ENCODE data around the gene HOXC13. TPM values are rescaled to one million over a fixed set of nuclear protein-coding genes. Genes with fewer than 3 reads are reported as not detected.

The HOXC13 gene
- total and polyA plus RNA-seq, 2 of the 13 experiments (the other 11 are each of a cell fraction or from before 2014, with no cell fraction given): 0.07 TPM; not detected in 1

DNA sequence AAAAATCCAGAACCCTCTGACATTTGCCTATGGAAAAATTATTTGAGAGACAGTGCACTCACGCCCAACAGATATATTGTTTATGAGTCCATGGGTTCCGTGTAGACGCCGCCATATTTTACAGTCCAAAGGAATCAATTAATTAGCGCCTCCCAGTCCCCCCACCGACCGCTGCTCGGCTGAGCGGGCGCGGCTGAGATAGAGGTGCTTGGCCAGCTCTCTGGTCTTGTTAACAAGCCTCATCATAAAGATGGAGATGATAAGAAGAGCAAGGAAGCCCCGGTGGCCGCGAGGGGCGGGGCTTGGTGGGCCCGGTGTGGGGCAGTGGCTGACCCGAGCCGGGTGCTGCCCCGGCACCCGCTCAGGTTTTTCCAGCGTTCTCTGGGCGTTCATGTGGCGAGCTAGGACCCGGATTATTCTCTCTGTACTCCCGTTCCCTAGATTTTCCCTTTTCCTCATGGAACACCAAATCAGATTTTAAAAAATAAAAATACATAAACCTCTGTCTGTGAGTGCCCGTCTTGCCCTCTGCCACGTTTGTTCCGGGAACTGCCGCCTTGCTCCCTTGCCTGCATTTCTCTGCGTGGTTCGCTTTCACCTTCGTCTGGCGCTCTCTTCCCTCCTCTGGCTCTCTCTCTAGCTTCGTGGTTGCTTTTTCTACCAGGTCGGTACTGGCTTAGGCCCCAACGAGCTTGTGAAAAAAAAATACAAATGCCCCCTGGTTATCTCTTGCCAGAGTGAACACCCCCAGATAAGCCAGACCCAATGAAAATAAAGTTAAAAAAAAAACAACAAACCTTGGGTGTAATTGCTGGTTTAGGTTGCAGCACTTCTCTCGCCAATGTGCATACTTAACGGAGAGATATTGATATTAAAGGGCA is 25.0 kb downstream of the HOXC13 start:
- ChIA-PET CTCF (ENCODE audit: low intra/inter-chr PET ratio, low total read pairs) (no interaction called here), POLR2A (no interaction called here)
- intact Hi-C loops (cut with micrococcal nuclease; ENCODE audit: unreplicated experiment): no loop called here

More for the DNA sequence above, 25.0 kb downstream of the HOXC13 start:
- Histone ChIP-seq H3K9me3 (ENCODE audit: low read length) (no peaks in the 10 kb centered on the region), H3K4me3 (replicated peaks in 1 of 3; ENCODE audit: insufficient read depth in 1 of 3, low read depth in 2 of 3, low read length in 3 of 3) (no peak overlapping the region), H3K36me3 (replicated peaks in 1 of 2; ENCODE audit: control insufficient read depth in 1 of 2, insufficient read depth in 2 of 2, low read length in 2 of 2) (no peaks in the 10 kb centered on the region), H3K9ac (ENCODE audit: insufficient read depth, low read depth, low read length) (no peak overlapping the region), H3K4me1 (ENCODE audit: insufficient read depth, low read length) (no peaks in the 10 kb centered on the region), H4K20me1 (ENCODE audit: insufficient read depth, low read length) (0 out of 2 replicates have a peak, but pooled peaks cover 2% of the 10 kb centered on the region), H3K79me2 (ENCODE audit: insufficient read depth, low read length) (no peaks in the 10 kb centered on the region), H3K4me2 (ENCODE audit: low read depth, low read length) (no peak overlapping the region), H3K27ac (ENCODE audit: extremely low read length, insufficient read depth, low read length) (no peak overlapping the region), H2AFZ (ENCODE audit: low read length) (no peak overlapping the region), H3K27me3 (ENCODE audit: control insufficient read depth in 1 of 2, insufficient read depth in 2 of 2, low read length in 2 of 2) (peaks cover 19 to 96% of the 10 kb centered on the region in 2 experiments)
- TF ChIP-seq ZNF282 (IDR thresholded peaks at IDR 0.05; ENCODE audit: partially characterized antibody) (no peak), THYN1 (CRISPR knock-in tag; IDR thresholded peaks at IDR 0.05; ENCODE audit: borderline replicate concordance, low read depth) (no peak), ZFP36L2 (CRISPR knock-in tag; IDR thresholded peaks at IDR 0.05) (no peak), GRHL1 (CRISPR knock-in tag; conservative IDR thresholded peaks at IDR 0.05) (no peak), ZNF670 (CRISPR knock-in tag; IDR thresholded peaks at IDR 0.05; ENCODE audit: borderline replicate concordance) (no peak)
- TF ChIP-seq, protein P1, sequence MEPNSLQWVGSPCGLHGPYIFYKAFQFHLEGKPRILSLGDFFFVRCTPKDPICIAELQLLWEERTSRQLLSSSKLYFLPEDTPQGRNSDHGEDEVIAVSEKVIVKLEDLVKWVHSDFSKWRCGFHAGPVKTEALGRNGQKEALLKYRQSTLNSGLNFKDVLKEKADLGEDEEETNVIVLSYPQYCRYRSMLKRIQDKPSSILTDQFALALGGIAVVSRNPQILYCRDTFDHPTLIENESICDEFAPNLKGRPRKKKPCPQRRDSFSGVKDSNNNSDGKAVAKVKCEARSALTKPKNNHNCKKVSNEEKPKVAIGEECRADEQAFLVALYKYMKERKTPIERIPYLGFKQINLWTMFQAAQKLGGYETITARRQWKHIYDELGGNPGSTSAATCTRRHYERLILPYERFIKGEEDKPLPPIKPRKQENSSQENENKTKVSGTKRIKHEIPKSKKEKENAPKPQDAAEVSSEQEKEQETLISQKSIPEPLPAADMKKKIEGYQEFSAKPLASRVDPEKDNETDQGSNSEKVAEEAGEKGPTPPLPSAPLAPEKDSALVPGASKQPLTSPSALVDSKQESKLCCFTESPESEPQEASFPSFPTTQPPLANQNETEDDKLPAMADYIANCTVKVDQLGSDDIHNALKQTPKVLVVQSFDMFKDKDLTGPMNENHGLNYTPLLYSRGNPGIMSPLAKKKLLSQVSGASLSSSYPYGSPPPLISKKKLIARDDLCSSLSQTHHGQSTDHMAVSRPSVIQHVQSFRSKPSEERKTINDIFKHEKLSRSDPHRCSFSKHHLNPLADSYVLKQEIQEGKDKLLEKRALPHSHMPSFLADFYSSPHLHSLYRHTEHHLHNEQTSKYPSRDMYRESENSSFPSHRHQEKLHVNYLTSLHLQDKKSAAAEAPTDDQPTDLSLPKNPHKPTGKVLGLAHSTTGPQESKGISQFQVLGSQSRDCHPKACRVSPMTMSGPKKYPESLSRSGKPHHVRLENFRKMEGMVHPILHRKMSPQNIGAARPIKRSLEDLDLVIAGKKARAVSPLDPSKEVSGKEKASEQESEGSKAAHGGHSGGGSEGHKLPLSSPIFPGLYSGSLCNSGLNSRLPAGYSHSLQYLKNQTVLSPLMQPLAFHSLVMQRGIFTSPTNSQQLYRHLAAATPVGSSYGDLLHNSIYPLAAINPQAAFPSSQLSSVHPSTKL (CRISPR knock-in tag; IDR thresholded peaks at IDR 0.05): no peak
- 35% methylated on average over 35 of the region's 38 CpGs for WGBS (ENCODE audit: low lambda C conversion rate)
- FAIRE-seq (no peak), ATAC-seq (no peak), DNase-seq (ENCODE audit: low spot score) (no peak)
- in situ Hi-C loops (cut with HindIII; ENCODE audit: extremely low pct_ligation_motif_present, low pct_unique_long_range_greater_than_20kb): no loop called here
- no TSS peak for BruUV-seq (replicated peaks)

All from HepG2 (cell line).